ENCODE results near the gene MED13L.
"Not testable (repeated sequence)": the region's sequence is repeated elsewhere in the genome, so short reads cannot be mapped to it uniquely, and the experiment has no call there.

The MED13L gene

DNA sequence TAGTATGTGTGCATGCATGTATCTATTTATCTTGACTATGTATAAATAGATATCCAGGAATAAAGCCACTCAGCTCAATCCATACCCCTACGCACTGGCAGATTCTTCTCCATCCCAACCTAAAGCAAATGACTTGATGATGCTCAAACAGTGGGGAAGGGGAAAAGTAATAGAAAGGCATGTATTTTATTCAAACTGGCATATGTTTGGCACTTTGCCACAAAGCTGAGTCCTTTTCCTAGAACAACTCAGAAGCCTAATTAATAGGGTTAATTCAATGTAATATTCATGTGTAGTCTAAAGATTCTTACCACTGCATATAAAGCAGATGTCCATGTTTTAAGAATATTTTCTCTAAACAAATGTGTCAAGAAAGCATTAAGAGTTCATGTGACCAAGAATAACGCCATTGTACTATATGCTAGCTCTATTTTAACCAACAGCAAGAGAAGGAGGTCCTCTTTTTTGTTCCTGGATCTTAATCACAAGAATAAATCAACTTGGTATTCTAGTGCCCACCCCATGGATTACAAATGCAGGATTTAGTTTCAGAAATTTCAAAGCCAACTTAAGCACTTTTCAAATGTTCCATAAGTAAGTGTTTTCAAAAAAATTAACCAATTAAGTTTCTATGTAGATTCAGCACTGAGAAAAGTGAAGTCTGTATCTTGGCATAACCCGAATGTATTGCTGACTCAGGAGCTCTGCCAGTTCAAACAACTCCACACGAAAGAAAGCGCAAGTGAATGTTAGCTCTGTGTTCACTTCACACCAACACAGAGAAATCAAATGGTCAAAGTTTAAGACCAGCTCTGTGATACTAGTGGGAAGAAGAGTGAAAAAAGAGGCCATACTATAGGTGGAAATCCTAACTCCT is 233.6 kb downstream of the MED13L start:
- no peak for DNase-seq

DNA sequence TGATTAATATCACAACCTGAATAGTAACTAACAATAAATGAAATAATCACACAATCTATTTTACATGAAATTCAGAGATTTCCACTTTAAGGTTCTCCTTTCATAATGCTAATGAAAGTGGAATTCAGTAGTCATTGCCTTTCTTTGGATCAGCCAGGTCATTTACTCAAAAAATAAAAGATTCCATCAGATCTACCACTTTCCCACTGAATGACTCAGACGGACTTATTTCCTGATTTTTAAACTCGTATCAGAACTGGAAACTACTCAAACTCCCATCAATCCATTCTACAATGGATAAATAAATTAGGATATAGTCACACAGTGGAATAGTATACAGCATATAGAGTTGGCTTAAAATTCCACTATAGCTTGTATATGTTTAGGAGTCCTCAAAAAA is 237.1 kb downstream of the MED13L start:
- DNase-seq: no peak

DNA sequence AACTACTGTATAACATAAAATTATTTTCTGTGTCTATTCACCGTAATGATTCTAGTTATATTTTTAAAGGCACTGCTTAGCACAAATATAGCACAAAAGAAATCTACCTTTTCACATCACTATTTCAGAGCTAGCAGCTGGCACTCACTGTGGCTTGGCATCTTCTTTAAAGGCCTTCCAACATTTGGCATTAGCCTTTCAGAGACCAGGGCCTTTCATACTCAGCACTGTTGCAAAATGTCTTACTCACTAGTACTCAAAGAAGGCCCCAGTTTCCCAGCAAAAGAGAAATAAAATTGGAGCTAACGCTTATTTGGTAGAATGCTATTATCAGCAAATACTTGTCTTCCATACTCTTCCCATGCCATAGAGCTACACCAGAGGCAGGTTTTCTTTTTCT is 238.4 kb downstream of the MED13L start:
- no peak for DNase-seq

DNA sequence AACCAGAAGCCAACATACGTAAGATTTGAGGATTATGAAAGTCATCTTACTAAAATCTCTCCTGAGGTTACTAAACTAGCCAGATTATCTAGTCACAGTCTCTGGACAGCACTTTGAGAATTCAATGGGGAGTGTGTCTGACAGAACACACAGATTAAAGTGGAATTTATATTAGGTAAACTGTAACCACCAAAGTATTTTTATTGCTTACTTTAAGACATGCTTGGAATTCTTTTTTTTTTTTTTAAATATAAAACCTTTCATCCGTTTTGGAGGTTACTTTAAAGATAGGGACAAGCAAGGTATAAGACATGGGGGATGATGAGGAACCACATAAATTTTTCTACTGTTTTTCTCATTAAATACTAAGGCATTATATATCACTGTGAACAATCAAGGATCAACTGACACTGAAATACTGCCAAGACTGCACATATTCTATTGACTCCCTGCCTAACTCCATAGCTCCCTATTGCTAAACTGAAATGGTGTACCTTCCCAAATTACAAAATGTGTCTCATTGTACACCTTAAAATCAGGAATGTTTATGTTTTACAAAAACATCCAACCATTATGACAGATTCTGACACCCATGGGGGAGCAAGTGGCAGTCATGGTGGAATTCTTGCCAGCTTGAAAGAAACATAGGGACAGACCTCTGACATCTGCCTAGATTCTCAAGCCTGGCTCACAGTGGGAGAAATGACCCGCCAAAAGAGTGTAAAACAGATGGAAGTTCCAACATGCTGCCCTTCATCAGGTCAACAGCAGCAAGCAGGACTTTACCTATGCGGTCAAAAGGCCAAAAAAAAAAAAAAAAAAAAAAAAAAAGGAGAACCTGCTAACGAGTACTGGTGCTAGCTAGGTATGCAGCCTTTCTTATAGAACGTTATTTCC is 239.3 kb downstream of the MED13L start:
- DNase-seq: no peak

DNA sequence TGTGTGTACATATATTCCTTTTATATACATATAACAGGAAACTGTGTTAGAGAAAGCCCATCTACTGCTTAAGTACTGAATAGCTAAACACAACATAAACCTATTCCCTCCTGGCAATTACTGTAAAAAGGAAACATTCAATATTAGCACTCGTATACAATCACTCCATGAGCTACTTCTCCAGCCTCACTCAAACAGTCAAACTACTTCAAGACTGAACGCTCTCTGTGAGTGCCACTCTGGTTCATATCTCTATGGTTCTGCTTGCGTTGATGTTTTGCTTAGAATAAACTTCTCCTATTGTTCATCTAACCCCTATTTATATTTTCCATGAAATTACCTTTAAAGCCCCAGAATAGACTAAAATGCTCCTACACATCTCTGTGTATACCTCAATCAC is 243.7 kb downstream of the MED13L start:
- DNase-seq: no peak

DNA sequence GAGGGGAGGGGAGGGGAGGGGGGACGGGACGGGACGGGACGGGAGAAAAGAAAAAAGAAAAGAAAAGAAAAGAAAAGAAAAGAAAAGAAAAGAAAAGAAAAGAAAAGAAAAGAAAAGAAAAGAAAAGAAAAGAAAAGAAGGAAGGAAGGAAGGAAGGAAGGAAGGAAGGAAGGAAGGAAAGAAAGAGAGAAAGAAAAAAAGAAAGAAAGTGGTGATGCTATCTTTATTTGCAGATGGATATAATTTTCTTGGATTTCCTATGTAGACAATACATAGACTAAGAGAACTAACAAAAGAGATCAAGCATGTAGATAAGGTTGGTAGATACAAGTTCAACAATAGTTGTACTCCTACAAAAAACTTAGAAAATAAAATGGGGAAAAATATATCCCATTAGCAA is 245.9 kb downstream of the MED13L start:
- DNase-seq: not testable (repeated sequence)

DNA sequence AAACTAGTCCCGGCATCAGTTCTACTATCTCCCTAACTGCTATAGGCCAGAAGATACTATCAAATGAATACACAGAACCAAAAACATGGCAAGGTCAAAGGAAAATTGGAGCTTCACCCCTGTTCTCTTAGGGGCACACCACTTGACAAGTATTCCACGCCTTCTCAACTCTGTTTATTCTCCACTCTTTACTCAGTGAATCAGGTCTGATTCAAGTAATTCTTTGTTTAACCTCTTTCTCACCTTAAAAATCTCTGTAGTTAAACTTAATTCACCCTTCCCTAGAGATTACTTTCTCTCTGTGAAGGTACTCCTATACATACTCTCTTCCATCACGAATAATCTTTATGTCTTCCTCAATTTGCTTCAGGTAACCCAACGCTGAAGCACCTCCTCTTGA is 248.9 kb downstream of the MED13L start:
- no peak for DNase-seq

DNA sequence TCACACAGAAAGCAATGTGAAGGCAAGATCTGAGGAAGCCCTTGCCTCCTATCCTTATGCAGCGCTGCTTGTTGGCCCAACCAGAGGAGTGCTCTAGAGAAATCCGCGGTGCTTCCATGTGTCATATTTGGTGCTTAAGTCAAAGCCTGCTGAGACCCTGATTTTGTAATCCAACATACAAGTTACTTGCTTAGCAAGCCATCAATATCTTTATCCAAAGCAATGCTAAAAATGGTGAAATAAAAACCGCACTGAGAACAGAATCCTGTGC is 250.0 kb downstream of the MED13L start:
- no peak for DNase-seq

DNA sequence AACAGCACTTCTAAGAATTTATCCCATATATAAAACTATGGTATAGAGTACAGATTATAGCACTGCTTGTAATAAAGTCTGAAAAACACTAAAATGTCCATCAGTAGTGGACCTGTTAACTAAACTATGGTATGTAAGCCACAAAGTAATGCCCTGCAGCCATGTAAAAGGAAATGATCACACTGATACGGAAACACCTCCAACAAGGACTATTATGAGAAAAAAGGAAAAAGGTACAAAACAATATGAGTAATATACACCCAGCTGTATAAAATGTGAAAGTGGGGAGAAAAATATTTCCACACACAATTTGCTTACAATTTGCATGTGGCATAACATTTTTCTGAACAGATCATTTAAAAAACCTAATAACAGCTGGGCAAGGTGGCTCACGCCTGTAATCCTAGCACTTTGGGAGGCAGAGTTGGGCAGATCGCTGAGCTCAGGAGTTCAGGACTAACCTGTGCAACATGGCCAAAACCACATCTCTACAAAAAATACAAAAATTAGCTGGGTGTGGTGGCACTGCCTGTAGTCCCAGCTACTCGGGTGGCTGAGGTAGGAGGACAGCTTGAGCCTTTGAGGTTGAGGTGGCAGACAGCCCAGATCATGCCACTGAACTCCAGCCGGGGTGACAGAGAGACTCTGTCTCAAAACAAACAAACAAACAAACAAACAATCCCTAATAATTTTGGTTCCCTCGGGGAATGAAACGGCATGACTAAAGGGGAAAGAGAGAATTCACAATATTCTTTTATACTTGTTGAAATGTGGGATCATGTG is 250.5 kb downstream of the MED13L start:
- no peak for DNase-seq

DNA sequence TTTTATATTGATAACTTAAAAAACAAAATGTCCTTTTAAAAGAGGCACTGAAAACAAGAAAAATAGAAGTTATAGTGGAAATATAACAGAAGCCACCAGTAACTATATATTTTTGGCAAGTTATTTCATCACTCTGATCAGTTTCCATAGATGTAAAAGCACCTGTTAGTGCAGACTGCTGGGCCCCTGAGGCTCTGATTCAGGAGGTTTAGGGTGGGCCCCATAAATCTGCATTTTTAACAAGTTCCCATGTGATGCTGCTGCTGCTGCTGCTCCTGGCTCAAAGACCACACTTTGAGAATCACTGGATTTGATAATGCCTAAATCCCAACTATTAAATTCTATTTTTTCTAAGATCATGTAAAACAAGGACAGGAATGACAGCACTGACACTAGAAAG is 251.1 kb downstream of the MED13L start:
- DNase-seq: no peak

DNA sequence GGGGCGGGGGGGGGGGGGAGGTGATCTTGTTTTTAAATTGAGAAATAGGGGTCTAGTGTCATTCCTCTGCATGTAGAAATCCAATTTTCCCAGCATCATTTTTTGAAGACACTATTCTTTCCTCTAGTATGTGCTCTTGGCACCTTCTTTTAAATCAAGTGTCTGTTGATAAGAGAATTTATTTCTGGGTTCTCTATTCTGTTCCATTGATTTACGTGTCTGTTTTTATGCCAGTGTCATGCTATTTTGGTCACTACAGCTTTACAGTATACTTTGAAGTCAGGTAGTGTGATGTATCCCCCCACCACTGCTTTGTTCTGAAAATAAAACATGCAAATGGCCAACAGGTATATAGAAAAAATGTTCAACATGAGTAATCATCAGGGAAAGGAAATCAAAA is 252.7 kb downstream of the MED13L start:
- no peak for DNase-seq

DNA sequence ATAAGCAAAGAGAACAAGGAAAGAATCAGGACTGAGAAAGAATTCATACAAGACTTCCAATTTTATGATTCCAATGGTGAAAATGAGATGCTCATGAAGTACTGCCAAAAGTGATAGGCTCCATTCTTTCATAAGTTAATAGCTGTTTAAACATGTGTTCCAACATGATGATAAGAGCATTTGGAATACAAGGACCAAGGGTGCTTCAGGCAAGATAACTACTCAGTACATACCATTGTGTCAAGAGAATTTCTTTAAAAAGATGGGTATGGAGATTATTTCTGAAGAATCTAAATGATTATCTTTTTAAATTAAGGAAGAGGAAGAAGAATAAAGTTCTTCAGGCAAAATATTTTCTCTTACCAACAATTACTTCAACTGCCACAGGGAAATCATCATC is 258.1 kb downstream of the MED13L start:
- DNase-seq: no peak

DNA sequence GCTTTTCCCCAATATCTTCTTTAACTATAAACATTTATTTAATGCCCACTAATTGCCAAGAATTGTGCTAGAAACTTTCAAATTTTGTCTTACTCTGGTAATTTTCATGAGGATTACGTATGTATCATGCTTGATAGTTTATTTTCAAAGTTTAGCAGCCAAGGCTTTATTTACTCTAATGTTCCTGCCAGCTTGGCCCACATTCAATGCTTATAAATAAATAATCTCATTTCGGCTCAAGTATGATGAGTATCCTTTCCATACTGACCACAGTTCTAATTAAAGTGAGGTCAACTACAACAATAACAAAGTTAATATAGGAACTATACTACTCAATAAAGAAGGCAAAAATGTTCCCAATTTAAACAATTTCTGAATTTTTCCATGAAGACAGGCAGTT is 259.2 kb downstream of the MED13L start:
- no peak for DNase-seq

DNA sequence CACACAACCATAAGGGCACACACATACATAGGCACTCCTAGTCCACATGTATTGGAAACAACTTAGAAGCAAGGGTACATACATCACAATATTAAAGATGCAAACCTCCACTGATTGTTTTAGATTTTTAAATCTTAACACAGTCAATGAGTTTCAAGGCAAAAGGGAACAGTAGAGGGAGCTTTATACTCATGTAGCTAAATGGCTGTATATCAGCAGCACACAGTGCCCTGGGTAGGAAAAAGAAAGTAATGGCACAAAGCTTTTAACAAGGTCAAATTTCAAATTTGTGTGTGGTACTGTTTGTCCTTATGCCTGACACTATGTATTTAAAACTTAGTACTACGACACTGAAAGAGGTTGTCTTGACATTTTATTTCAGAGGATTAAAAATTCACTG is 262.0 kb downstream of the MED13L start:
- no peak for DNase-seq

DNA sequence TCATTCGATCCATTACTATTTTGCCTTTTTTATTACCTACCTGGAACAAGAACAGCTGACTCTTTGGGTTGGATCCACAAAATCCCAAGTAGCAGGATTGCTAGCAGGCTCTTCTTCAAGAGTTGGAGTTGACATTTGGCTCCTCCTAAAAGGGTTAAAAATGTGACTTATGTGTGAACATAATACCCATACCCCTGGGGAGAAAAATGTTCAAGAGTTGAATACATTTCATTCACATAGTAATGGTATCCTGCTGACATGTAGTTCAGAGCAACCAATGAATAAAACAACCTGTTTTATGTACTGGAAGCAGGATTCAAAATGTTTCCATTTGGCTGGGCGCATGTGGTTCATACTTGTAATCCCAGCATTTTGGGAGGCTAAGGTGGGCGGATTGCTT is 264.7 kb downstream of the MED13L start:
- no peak for DNase-seq

DNA sequence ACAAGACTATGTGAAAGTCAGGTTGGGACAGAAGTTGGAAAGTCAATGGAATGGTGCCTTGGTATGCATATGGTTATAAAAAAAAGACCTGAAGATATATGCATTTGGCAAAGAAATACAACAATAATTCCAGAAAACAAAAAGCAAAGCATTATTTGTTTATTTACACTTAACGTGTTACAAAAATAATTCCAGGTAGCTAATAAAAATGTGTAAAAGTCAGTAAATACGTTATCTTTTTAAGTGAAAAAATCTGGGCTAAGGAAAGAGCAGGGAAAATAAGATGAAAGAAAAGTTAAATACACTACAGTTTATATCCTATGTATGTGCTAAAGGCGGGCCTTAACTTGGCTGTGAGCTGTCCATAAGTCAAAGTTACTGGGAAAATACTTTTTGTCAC is 266.3 kb downstream of the MED13L start:
- no peak for DNase-seq

DNA sequence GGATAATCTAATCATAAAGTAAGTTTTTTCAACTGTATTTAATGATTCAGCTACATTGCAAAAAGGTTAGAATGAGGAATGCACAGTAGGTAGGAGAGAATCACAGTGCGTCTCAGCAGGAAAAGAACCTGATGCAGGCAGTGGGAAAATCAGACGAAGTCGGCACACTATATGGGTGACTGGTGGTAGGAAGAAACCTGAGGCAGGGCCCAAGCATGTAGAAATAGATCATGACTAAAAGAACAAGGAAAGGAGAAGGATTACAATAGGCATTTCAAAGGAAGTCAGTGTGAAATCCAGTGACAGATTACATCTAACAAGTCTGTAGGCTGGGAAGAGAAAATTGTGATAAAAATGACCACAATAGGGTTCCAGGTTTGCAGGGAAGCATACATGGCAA is 267.0 kb downstream of the MED13L start:
- no peak for DNase-seq

DNA sequence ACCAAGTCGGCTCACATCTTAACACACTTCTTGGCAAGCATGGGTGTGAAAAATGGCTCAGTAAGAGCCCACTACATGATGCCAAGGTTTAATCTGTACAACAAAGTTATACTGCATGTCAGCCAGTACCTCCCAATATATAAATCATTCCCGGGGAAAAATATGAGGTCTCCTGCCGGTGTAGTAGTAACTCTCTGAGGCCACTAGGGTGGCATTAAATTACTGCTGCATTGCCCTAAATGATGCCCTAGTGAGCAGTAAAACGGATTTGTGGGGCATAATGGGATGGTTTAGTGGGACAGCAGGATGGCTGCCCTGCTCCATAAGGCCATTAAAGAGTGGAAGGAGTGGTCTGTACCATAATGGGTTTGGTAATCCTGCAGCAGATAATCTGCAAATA is 267.7 kb downstream of the MED13L start:
- DNase-seq: no peak

DNA sequence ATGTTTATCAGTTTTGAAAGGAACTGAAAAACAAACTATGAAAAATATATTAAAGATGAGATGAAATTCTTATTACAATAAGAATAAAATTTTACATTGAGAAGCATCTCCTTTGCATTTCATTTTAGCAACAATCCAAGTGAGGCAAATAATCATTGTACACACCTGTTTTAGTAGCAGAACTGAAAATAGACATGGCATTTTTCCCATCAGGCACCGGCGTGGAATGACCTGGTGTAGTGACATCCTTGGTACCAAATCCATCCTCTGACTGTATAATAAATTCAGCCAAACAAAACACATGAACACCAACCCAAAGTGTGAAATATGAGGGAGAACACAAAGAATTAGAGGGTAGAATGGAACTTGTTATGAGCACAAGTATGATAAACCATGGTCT is 271.4 kb downstream of the MED13L start:
- DNase-seq: no peak

DNA sequence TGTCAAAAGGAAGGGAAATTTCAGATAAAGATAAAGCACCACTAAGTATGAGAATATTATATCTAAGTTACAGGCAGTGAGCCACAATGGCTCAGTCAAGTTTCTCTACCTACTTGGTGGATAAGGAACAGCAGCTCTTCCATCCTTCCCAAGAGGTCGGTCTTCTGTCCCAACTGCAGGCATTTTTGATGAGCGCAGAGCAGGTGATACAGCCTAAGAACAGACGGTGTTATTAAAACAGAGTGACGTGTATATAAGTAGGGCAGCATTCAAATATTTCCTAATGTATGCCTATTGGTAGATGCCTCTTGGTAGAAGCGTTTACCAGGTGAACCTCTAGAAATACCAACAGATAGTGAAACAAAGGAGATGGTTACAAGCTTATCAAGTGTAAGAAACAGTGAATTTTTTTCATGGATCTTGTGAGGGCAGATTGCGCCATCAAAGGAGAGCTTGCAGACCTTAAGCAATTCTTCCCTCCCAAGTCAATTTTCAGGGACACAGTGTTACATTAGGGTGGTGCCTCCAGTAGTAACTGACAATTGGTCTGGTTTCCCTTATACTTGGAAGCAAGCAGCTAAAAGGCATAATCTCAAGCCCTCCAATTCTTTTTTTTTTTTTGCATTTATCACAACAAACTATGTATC is 274.5 kb downstream of the MED13L start:
- no peak for DNase-seq

DNA sequence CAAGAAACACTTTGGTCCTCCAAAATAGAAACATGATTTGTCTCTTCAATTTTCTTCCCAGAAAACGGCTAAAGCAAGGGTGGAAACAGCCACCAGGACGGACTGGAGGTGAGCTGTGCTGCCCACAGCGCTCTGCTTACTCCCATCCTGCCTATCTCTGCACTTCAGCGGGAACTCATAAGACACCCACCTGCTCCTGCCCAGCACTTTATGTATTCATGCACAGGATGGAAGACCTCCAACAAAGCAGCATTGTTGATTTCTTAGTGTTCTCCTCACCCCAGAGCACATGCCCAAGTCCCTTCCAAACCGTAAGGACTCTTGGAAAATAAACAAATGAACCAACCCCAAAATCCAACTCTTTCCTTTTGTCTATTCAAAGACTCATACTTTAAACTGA is 277.2 kb downstream of the MED13L start:
- DNase-seq: no peak

DNA sequence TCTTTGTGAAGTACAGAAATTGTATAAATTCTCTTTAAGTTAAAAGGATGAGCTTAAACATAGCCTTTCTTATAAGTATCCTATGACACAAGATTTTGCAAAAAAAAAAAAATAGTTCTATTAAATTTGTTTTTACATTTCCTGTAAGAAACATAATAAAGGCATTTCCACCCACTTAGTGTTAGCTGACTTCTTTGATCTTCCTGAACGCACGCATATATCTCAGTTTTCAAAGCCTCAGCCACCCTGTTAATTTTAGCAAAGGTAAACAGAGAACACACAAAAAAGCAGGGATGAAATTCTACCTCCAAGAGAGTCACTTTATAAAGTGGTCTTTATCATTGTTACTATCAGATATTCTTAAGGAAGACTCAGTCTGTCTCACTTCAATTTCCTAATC is 277.9 kb downstream of the MED13L start:
- DNase-seq: no peak

Data from stimulated activated CD8-positive, alpha-beta memory T cell treated with anti-CD3 and anti-CD28 coated beads, Interleukin-4, amount 100 ng/mL, for 48 hours (primary cell).